Natural killer cell (primary cell): ENCODE data around the gene RBFOX1. TPM values are rescaled to one million over a fixed set of nuclear protein-coding genes. Genes with fewer than 3 reads are reported as not detected.

Source experiments
- ATAC-seq, 3 donors: fragments of 150-1000 bp in 2 of 3; fragments of 200-7000 bp in 1 of 3; cut with Tn5 transposase; 1 replicate in 1 of 3; 2 replicates in 2 of 3; pipeline ENCODE4 v1.10.0; 2021; ENCODE audit warnings: mild to moderate bottlenecking in 2 of 3, moderate library complexity in 2 of 3
- DNase-seq, 2 donors: peaks; one replicate each; pipeline versions ENCODE4 v3.0.0 to v3.0.0-alpha.2; 2013 to 2021; ENCODE audit warnings: mixed read lengths in 1 of 2
- H3K27ac ChIP-seq: one replicate; pipeline ENCODE4 v1.5.1; 2013; ENCODE audit warnings: mild to moderate bottlenecking, low read length
- H3K27me3 ChIP-seq: one replicate; pipeline ENCODE4 v1.6.1; 2013; ENCODE audit warnings: low read length; ENCODE audit not compliant: control insufficient read depth, insufficient read depth
- H3K36me3 ChIP-seq: one replicate; pipeline ENCODE4 v1.6.1; 2013; ENCODE audit warnings: low read length; ENCODE audit not compliant: control insufficient read depth, insufficient read depth
- H3K4me1 ChIP-seq: one replicate; pipeline ENCODE4 v1.6.1; 2013; ENCODE audit warnings: low read length; ENCODE audit not compliant: control insufficient read depth, insufficient read depth
- H3K4me3 ChIP-seq: one replicate; pipeline ENCODE4 v1.5.1; 2013; ENCODE audit warnings: low read length
- H3K9me3 ChIP-seq: one replicate; pipeline ENCODE4 v1.6.1; 2013; ENCODE audit warnings: low read length; ENCODE audit not compliant: control insufficient read depth, insufficient read depth
- H3K27ac Mint-ChIP-seq, 2 donors: one replicate each; pipeline ENCODE4 v1.8.0; 2022; ENCODE audit warnings: mild to moderate bottlenecking in 2 of 2, mixed read lengths in 2 of 2, moderate library complexity in 1 of 2
- H3K27me3 Mint-ChIP-seq, 2 donors: one replicate each; pipeline ENCODE4 v1.8.0; 2022; ENCODE audit warnings: low read depth in 2 of 2, mixed read lengths in 2 of 2
- H3K36me3 Mint-ChIP-seq: one replicate; pipeline ENCODE4 v1.8.0; 2022; ENCODE audit warnings: mixed read lengths
- H3K4me1 Mint-ChIP-seq, 2 donors: one replicate each; pipeline ENCODE4 v1.8.0; 2022; ENCODE audit warnings: mixed read lengths in 2 of 2
- H3K4me3 Mint-ChIP-seq: one replicate; pipeline ENCODE4 v1.8.0; 2022; ENCODE audit warnings: mild to moderate bottlenecking, moderate library complexity, mixed read lengths
- H3K9me3 Mint-ChIP-seq, 2 donors: one replicate each; pipeline ENCODE4 v1.8.0; 2022; ENCODE audit warnings: mixed read lengths in 2 of 2
- WGBS: methylation state at CpG from one replicate; pipeline ENCODE4 v1.1.7; 2013; ENCODE audit warnings: missing lambda C conversion rate; ENCODE audit not compliant: insufficient coverage; 5-methylcytosine and 5-hydroxymethylcytosine counted together
- intact Hi-C: fragments of 100-400 bp; cut with micrococcal nuclease; formaldehyde crosslinking; loops from one replicate; pipeline ENCODE4 v1.14.2; 2022
- total RNA-seq, 4 donors: library from RNA; stranded (reverse); fragments of 120-200 nt in 1 of 4; gene quantifications; one replicate each; pipeline versions ENCODE4 v1.2.3 to v1.2.4, GENCODE V29; 2013 to 2022
- TF ChIP-seq, protein P1 (sequence below): fragments of 200-600 bp; IDR thresholded peaks from one replicate; pipeline ENCODE4 v1.8.0; 2022; ENCODE audit warnings: antibody characterized with exemption

The RBFOX1 gene
- total RNA-seq, 3 donors from 2014 or later (not counting 1 experiment from before 2014, with no cell fraction given): not detected

DNA sequence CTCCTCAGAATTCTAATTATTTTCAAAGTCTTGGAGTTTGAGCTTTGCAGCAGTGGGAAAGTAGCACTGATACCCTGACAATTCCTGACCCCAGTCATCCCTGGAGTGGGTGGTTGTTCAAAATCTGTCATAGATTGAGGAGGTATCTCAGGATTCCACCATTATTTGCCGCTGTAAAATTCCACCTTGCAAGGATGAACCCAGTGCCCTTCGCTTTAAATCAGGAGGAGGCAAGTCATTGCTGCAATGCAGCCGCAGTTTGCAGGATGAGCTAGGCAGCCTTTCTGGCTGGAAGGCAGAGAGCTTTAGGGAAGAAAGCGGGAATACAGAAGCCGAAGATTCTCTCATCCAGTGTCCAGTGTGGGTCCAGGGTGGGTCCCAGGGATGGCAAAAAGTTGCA, 296.9 kb downstream of the RBFOX1 start:
- ATAC-seq (no peak), DNase-seq (no peak)
- intact Hi-C loops: no loop called here
- Mint-ChIP-seq H3K27me3 (no peaks in the 10 kb centered on the region), H3K36me3 (no peaks in the 10 kb centered on the region), H3K27ac (no peak overlapping the region), H3K4me1 (no peaks in the 10 kb centered on the region), H3K4me3 (no peak overlapping the region), H3K9me3 (peaks cover 10 to 12% of the 10 kb centered on the region in 2 donors)
- Histone ChIP-seq H3K4me3 (no peak overlapping the region), H3K36me3 (no peaks in the 10 kb centered on the region), H3K27me3 (no peaks in the 10 kb centered on the region), H3K4me1 (no peaks in the 10 kb centered on the region), H3K27ac (no peak overlapping the region), H3K9me3 (no peaks in the 10 kb centered on the region)
- 85% methylated on average over 5 of the region's 5 CpGs for WGBS
- TF ChIP-seq, protein P1, sequence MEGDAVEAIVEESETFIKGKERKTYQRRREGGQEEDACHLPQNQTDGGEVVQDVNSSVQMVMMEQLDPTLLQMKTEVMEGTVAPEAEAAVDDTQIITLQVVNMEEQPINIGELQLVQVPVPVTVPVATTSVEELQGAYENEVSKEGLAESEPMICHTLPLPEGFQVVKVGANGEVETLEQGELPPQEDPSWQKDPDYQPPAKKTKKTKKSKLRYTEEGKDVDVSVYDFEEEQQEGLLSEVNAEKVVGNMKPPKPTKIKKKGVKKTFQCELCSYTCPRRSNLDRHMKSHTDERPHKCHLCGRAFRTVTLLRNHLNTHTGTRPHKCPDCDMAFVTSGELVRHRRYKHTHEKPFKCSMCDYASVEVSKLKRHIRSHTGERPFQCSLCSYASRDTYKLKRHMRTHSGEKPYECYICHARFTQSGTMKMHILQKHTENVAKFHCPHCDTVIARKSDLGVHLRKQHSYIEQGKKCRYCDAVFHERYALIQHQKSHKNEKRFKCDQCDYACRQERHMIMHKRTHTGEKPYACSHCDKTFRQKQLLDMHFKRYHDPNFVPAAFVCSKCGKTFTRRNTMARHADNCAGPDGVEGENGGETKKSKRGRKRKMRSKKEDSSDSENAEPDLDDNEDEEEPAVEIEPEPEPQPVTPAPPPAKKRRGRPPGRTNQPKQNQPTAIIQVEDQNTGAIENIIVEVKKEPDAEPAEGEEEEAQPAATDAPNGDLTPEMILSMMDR: no peak

DNA sequence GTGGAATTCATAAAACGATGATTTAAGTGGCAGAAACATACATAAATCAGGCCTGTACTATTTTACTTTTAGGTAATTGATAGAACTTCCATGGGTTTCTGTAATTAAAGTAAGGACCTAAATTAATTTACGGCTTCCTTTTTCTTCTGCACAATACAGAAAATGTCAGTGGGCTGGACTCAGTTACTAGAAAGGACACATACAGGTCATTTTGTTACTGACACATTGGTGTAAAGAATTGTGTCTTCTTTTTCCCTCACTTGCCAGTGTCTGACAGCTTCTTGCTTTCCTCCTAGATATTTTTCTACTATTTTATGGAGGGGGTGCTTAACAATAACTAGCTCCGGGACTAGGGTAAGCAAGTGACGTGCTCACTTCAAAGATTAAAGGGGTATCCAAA, 304.8 kb downstream of the RBFOX1 start:
- H3K4me3 ChIP-seq: no peak overlapping the region
- intact Hi-C loops: no loop called here
- Mint-ChIP-seq H3K36me3 (no peaks in the 10 kb centered on the region), H3K27ac (no peak overlapping the region), H3K9me3 (peaks cover 0 to 3% of the 10 kb centered on the region in 2 donors), H3K27me3 (no peaks in the 10 kb centered on the region), H3K4me1 (no peaks in the 10 kb centered on the region), H3K4me3 (no peak overlapping the region)
- ATAC-seq (no peak), DNase-seq (no peak)
- no peaks in the 10 kb centered on the region for H3K27me3 ChIP-seq
- WGBS: 100% methylated on average over 2 of the region's 4 CpGs
- H3K27ac ChIP-seq: no peak overlapping the region
- no peaks in the 10 kb centered on the region for H3K36me3 ChIP-seq
- TF ChIP-seq, protein P1: no peak
- peaks cover 2% of the 10 kb centered on the region for H3K9me3 ChIP-seq
- H3K4me1 ChIP-seq: no peaks in the 10 kb centered on the region

DNA sequence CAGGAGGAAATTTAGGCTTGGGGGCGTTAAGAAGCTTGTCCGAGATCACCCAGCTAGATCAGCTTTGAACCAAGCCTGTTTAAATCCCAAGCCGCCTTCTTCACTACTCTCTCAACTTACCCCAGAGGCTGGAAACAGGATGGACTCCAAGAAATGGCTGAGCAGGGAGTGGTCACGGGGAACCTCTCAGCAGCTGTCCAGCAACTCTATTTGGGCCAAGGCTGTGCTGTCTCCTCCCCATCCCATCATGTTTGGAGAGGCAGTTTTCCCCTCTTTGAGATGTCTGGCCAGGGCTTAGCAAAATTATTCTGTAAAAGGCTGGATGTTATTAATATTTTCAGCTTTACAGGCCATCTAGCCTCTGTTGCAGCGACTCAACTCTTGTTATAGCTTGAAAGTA, 305.7 kb downstream of the RBFOX1 start:
- no peak overlapping the region for H3K4me3 Mint-ChIP-seq
- no peak overlapping the region for H3K27ac Mint-ChIP-seq
- H3K36me3 Mint-ChIP-seq: no peaks in the 10 kb centered on the region
- DNase-seq (no peak), ATAC-seq (no peak)
- H3K9me3 ChIP-seq: peaks cover 2% of the 10 kb centered on the region
- intact Hi-C loops: no loop called here
- H3K9me3 Mint-ChIP-seq: peaks cover 0 to 3% of the 10 kb centered on the region in 2 donors
- no peak overlapping the region for H3K27ac ChIP-seq
- no peaks in the 10 kb centered on the region for H3K36me3 ChIP-seq
- TF ChIP-seq, protein P1: no peak
- 77% methylated on average over 5 of the region's 5 CpGs for WGBS
- H3K4me1 ChIP-seq: no peaks in the 10 kb centered on the region
- no peaks in the 10 kb centered on the region for H3K27me3 ChIP-seq
- no peaks in the 10 kb centered on the region for H3K4me1 Mint-ChIP-seq
- no peak overlapping the region for H3K4me3 ChIP-seq
- no peaks in the 10 kb centered on the region for H3K27me3 Mint-ChIP-seq

DNA sequence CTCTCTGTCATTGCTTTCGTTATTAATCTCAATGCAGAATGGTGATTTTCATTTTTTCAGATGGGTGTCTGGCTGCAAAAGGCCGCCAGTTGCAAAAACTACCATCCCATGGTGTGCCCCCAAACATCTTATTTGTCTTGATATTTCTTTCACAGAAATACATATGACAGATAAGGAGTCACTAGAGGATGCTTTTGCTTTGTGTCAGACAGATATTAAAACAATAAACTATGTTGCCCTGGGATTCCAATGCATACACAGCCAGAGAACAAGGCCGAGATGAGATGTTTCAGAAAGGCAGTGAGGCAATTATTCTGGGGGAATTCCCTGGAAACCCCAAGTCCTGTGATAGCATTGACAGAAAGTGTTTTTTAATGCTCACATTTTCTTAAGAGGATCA, 307.7 kb downstream of the RBFOX1 start:
- Mint-ChIP-seq H3K27me3 (no peaks in the 10 kb centered on the region), H3K4me1 (no peaks in the 10 kb centered on the region), H3K36me3 (no peaks in the 10 kb centered on the region), H3K9me3 (peaks cover 4 to 5% of the 10 kb centered on the region in 2 donors), H3K4me3 (no peak overlapping the region), H3K27ac (no peak overlapping the region)
- no peak overlapping the region for H3K27ac ChIP-seq
- ATAC-seq: no peak
- H3K27me3 ChIP-seq: no peaks in the 10 kb centered on the region
- H3K9me3 ChIP-seq: peaks cover 2% of the 10 kb centered on the region
- H3K4me1 ChIP-seq: no peaks in the 10 kb centered on the region
- intact Hi-C loops: no loop called here
- 76% methylated on average over 2 of the region's 3 CpGs for WGBS
- DNase-seq: no peak
- no peak overlapping the region for H3K4me3 ChIP-seq
- TF ChIP-seq, protein P1: no peak
- H3K36me3 ChIP-seq: no peaks in the 10 kb centered on the region
